GM19438 (cell line): ENCODE data around the gene CCDC194.
A peak's percentile ranks its signal among the peaks of the same experiment; 100 is the strongest.

Experiments used
- ATAC-seq: cut with Tn5 transposase; IDR thresholded peaks from one replicate; pipeline ENCODE4 v1.9.1; 2021; ENCODE audit warnings: low read depth; ENCODE audit not compliant: unreplicated experiment

Gene CCDC194

DNA sequence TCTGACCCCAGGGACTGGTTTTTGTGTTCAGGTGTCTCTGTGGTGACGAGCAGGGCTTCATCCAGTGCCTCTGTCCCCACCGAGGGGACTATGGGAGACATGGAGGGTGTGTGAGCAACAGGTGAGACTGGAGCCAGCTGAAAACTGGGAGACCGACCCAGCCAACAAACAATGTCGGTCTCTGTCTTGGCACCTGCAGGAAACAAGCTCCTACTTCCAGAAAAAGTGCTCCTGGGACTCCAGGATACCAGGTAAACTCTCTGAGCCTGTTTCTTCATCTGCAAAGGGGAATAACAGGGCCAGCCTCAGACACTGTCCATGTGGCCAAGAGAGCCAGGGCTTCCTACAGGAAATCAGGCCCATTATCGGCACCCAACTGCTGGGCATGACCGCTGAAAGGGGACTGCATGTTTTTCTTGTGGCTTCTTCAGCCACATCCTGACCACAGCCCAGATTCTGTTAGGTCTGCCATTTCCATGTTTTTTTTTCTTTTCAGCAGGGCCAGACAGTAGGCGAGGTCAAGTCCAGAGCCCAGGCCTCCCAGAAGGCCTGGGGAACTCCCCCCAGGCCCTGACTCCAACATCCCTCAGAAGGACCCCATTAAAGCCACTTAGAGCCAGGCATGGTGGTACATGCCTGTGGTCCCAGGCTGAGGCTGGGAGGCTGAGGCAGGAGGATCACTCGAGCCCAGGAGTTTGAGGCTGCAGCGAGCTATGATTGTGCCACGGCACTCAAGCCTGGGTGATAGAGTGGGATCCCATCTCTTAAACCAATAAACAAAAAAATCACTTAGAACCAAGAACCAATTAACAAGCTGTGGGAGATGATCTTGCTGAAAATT is 12.3 kb upstream of the CCDC194 start:
- peak; percentile 20 for ATAC-seq

DNA sequence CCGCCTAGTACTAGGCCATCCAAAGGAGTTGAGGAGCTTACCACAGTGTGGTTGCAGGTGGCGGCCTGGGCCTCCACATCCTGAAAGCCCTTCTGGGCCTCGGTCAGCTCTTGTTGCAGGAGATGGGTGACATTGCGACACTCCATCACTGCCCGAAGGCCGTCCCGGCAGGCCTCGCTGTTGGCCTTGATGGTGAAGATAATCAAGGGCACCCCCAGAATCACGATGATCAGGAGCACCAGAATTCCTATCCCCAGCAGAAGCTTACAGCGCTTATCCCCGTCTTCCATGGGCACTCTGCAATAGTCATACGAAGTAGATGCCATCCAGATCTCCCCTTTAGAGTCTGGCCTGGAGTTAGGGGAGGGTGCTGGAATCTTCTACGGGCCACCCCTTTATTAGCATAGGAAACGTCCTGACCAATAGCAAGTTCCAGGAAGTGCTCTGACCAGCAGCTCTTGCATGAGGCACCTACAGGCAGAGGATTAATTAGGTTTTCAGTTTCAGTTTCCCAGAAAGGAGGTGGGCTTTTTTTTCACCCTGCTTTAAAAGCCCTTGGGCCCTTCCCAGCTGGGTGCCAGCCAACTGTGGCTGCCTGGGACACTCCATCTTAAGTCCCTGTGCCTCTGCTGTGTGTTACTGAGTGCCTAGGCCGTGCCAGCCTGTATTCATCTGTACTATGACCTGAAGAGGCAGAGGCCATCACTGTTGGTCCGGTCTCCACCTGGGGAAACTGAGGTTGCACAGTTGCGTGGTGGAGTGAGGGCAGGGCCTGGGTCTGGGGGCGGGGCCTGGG is 11.5 kb upstream of the CCDC194 start, which contains the start of gene BST2:
TSS of gene BST2 (minus strand) at position 381 of the 796 bp plus-strand sequence. CDS start at position 326, 55 bp downstream.
- peak; percentile 61 for ATAC-seq

DNA sequence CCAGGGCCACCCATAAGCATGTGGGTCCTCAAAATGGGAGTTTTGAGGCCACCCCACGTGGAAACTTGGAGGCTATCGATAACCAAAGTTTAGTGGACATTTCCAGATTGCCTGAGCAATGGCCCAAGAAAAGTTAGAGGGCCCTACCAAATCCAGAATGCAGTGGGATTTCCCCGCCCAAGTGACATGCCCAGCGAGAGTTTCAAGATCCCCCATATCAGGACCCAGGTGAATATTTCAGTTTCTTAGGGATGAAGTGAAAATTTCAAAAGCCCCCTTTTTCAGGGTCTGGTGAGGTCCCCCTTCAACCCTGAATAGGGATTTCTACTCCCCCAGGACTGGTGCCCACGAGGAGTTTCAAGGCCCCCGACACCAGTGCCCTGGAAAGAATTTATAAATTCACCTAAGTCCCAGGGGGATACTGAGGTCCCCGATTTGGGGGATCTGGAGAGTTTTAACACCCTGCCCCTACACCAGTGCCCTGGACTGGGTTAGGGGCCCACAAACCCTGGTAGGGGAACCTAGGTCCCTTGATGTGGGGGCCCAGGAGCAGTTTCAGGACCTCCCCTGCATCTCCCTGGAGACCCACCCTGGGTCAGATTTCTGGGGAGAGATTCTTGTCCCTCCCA is 10.7 kb upstream of the CCDC194 start:
- ATAC-seq = peak; percentile 25

DNA sequence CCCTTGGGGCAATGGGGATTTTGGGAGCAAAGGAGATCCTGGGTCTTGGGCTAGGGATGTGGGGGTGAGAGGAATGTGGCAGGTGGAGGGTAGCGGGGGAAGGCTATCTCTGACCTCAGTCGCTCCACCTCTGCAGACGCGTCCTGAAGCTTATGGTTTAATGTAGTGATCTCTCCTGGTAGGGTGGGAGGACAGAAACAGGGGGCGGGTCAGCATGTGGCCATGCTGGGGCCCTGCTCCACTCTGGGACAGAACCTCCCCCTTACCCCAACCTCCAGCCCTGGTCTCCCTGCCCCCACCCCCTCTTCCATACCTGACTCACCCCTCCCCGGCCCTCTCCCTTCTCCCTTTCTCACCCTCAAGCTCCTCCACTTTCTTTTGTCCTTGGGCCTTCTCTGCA is 10.0 kb upstream of the CCDC194 start:
- no peak for ATAC-seq

DNA sequence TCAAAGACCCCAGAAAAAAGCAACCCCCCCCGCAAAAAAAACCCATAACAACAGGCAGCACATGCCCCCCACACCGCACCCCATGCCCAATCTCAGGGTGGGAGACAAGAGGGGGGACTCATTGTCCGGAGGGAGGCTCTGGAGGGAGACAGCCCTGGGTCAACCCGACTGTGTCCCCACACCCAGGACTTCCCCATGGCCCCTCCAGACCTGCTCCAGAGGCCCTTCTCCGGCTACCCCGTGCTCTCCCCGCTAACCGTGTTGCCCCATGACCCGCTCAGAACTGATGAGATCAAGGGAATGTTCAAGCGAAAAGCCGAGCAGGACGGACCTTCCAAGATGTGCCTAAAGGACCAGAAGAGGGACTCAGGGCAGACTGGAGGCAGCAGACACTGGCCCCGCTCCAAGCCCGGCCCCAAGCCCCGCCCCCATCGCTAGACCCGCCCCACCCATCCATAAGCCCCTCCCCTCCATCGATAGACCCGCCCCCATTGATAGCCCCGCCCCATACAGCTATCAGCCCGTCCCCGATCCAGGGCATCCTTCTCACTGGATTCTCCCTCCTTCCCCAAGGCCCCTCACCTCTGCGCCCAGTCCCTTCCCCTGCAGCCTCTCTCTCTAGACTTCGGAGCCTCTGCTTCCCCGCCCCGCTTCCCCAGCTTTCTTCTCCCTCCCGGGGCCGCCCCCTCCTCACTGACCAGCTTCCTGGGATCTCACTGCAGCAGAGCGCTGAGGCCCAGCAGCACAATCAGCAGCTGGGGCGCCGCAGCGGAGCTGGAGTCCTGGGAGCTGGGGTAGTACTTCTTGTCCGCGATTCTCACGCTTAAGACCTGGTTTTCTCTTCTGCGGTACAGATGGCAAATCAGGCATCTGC is 9.2 kb upstream of the CCDC194 start:
- no peak for ATAC-seq

DNA sequence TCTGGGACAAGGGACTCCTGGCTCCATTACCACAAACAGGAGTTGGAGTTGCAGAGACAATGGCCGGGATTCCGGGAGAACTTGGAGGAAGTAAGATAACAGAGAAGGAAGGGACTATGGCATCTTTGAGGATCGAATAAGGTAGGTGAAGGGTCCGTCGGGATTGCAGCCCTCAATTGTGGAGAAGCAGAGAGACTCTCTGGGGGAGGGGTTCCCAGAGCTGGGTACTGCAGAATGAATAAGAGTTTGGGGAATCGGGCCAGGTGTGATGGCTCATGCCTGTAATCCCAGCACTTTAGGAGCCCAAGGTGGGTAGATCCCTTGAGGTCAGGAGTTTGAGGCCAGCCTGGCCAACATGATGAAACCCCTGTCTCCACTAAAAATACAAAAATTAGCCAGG is 7.6 kb upstream of the CCDC194 start:
- no peak for ATAC-seq

DNA sequence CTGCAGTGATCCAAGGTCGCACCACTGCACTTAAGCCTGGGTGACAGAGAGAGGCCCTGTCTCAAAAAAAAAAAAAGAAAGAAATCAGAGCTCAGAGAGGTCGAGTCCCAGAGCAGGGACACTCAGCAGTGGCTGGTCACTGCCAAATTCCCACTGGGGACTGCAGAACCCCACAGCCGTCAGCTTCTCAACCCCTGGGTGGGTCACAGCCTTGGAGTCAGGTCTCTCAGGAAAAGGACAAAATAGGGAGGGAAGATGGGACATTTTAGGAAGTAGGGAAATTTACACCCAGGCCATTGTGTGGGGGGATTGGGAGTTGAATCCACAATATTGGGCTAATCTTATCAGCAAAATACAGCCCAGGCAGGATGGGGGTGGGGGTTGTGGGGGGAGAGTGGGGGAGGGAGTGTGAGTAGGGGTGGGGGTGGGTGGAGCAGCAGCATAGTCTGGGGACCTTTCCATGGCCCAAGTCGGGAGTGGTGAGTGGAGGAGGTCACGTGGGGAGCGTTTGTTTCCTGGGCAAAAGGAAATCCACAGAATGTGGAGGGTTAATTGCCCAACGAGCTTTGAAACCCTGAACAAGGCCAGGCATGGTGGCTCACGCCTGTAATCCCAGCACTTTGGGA is 5.0 kb upstream of the CCDC194 start:
- no peak for ATAC-seq

DNA sequence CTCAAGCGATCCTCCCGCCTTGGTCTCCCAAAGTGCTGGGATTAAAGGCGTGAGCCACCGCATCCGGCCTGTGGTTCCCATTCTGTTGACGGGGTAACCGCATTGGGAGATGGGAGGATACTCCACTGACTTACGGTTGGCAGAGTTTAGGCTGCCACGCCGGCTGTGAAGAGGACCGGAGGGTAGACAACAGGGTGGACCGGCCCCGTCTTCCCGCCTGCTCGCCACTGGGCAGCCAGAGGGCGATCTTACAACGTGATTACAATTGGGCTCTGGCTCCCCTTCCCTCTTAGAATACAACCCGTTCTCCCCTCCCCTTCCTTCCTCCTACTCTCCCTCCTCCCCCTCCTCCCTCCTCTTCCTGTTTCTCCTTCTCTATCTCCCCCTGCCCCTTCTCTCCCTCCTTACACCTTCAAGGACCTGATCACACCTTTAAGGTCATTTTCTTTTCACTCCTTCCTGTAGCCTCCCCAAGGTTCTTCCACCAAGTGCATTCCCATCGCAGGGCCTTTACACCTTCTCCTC is 957 bp upstream of the CCDC194 start:
- no peak for ATAC-seq

DNA sequence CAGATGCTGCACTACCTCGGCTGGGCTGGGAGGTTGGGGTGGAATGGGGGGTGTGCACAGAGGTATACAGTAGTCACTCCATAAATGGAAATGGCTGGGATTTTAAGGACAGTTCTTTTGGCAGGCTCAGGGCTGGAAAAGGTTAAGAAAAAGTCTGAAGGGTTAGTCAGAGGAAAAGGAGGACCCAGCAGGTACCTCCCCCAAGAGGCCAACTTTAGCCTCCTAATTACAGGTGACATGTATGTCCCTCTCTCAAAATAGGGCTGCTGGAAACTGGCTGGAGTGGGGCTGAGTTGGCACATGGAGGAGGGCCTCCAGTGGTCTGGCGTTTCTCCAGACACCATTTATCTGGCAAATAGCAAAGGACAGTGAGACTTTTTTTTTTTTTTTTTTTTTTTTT is 994 bp downstream of the CCDC194 start:
- ATAC-seq = no peak

DNA sequence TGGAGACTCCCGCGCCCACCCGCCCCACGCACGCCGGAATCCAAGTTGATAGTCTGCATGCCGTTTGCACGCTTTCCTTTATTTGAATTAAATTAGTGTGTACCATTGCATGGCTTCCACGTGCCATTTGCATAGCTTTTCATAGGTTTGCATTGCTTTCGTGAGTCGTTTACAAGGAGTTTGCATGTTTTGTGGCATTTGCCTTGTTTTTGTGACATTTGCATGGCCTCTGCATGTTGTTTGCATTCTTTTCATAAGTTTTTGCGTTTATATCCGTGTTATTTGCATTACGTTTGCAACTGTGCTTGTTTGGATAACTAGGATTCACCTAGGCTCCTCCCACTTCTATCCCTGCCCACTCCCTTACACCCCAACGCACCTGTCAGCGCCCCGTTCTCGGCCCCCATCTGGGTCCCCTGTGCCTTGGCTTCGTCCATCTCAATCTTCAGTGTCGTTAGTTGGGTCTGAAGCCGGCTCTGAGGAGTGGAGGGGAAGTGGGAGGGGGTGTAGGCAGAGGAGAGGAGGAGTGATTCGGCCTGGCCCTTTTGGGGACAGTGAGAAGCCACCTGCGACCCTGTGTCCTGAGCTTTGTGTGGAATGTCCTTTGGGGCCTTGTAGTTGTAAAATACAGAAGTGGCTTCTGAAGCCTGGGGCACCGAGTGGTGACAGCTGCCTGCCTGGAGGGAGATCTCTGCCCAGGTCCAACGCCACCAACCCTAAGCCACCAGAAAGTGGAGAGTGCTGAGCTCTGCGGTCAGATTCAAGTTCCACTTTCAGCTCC is 2.4 kb downstream of the CCDC194 start:
- ATAC-seq = no peak

DNA sequence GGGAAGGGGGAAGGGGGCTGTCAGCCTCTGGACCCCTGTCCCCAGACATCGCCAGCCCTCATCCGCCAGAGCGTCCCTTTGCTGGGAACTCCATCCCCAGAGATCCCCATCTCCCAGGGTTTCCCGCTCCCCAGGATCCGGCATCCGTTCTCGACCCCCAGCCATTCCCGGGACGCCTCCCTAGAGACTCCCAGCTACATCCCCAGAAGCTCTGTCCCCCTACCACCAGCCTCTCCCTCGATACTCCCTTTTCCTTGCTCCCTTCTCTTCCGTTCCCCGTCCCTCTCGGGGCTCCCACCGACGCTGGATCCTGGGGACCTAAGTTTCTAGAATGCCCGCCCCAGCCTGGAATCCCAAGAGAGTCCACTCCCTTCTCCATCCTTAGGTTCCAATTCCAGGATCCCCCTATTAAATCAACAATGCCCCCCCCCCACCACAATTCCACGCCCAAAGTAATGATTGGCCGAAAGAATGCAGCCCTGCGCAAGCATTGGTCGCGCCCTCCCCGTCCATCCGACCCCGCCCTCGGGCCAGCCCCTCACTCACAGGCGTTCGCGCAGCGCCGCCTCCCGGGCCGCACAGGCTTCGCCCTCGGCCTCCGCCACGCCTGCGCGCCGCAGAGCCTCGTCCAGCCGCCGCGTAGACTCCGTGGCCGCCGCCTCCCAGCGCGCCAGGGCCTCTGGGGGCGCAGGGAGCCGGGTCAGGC is 3.2 kb downstream of the CCDC194 start:
- peak; percentile 85 for ATAC-seq

DNA sequence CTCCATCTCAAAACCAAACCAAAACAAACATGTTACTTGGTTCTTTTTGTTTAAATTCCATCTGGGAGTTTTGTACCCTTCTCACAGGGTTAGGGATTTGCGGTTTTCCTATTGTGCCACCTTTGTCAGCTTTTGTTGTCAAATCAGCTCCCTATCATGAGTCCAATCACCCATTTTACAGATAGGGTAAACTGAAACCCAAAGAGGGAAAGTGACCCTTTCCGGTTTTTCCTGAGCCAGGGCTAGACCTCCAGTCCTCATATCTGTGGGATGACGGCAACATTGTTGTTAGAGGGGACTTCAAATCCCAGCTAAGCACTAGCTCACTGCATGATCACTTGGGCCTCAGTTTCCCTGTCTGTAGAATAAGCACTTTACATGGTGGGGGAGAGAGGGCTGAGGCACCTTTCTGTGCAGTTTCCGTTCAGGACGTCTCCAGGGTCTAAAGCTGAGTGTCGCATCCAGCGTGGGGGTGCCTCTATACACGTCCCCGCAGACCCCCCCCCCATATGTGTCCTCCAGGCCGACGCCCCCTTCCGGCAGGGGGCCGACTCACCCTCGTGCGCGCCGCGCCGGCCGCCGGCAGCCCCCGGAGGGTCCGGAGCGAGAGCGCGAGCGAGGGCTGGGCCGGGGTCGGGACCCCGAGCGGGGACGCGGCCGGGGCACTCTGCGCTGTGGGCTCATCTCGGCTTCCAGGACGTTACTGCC is 3.9 kb downstream of the CCDC194 start:
- ATAC-seq = no peak

DNA sequence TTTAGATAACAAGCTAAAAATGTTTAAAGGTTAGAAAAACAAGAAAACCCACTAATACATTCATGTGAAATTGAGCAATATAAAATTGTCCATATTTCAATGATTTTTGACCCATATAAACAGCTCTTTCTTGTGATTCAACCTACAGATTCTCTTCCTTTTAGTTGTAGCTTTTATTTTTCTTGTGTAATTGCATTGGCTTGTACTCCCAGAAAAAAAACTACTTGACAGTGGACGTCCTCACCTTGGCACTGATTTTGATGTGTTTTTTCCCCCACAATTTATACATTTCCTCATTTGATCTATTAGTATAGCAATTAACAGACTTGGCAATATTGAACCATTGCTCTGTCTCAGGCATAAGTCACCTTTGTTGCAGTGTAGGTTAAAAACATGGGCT is 4.7 kb downstream of the CCDC194 start:
- ATAC-seq = no peak

DNA sequence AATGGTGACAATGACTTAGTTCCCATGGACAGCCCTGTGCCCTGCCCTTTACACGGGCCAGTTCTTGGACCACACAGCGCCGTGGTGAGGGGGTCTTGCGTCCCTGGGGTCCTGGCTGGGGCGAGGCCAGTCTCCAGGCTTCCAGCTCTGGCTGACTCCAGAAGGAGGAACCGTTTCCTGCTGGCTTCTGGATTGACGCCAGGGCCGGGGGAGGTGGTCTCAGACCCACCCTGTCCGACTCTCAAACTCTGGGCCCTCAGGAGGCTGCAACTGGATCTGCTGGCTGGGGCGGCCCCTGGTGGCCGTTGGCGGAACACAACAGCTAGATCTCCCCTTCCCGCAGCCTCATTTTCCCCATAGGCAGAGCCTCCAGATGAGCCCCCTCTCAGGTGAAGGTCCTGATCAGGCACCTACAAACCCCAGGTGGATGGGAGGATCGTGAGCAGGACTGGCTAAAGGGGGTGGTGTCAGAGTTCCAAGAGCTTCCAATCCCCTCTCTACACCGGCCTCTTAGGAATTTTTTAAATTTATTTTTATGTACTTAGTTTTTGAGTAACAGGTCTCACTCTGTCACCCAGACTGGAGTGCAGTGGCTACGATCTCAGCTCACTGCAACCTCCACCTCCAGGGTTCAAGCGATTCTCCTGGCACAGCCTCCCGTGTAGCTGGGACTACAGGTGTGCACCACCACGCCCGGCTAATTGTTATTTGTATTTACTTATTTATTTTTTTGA is 8.0 kb downstream of the CCDC194 start:
- no peak for ATAC-seq

DNA sequence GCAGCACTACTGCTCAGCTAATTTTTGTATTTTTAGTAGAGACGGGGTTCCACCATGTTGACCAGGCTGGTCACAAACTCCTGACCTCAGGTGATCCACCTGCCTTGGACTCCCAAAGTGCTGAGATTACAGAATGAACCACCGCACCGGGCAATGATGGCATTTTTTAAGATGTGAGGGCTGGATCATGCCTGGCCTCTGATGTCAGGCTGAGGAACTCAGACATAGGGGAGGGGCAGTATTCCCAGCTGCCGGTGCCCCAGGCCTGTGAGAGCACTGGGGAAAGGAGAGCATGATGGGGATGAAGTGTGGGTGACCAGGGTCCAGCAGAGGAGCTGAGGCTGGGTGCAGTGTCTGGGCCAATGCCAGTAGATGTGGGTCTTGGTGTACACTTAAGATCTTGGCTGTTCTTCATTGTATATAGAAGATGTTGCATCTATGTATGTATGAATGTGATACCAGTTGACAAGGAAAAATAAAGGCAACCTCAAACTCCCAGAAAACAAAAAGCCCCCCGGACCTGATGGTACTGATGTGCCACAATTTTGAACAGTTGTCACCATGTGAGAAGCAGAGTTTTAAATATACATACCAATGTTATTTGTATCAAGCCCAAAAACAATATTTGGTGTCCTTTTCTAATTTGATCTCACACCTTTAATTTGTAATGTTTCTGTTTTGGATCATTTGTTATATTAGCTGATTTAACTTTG is 13.4 kb downstream of the CCDC194 start:
- no peak for ATAC-seq

DNA sequence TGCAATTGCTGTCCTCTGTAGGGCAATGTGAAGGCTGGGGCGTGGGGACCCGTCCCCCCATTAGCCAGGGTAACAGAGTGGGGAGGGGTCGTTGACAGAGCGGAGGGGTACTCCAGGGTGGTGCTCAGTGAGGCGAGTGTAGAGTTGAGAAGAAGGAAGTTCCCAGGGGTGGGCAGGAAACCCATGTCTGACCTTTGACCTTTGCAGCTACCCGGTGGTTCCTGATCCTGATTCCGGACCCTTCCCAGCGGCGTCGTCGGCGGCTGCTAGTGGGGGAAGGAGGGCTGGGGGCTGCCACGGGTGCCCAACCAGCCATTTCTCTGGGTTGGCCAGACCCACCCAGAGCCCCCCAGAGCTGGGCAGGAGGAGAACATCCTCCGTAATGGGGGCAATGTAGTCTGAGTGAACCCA is 14.8 kb downstream of the CCDC194 start:
- no peak for ATAC-seq
